GM23248 (cell line): ENCODE measurements around the gene MAP3K1. TPM values are rescaled to one million over a fixed set of nuclear protein-coding genes. Genes with fewer than 3 reads are reported as not detected.

Source experiments
- DNase-seq: peaks from one replicate; pipeline ENCODE4 v3.0.0-alpha.2; 2015
- H2AFZ ChIP-seq: fragments of 200-600 bp; sonication (generic); 2 replicates; pipeline ENCODE4 v1.6.1; 2016; ENCODE audit warnings: antibody characterized with exemption
- H3F3A ChIP-seq: fragments of 200-600 bp; sonication (generic); 2 replicates; pipeline ENCODE4 v1.6.1; 2016; ENCODE audit warnings: mild to moderate bottlenecking, antibody characterized with exemption, mixed run types; ENCODE audit not compliant: insufficient read depth
- H3K27ac ChIP-seq: fragments of 200-600 bp; sonication (generic); 2 replicates; pipeline ENCODE4 v1.5.1; 2016; ENCODE audit warnings: mild to moderate bottlenecking
- H3K27me3 ChIP-seq: fragments of 200-600 bp; sonication (generic); replicated peaks from 2 replicates; pipeline ENCODE4 v1.6.1; 2016; ENCODE audit warnings: mild to moderate bottlenecking; ENCODE audit not compliant: insufficient read depth
- H3K36me3 ChIP-seq: fragments of 200-600 bp; sonication (generic); 2 replicates; pipeline ENCODE4 v1.6.1; 2016; ENCODE audit warnings: low read depth, mild to moderate bottlenecking
- H3K4me1 ChIP-seq: fragments of 200-600 bp; sonication (generic); 2 replicates; pipeline ENCODE4 v1.6.1; 2016; ENCODE audit warnings: mild to moderate bottlenecking; ENCODE audit not compliant: insufficient read depth
- H3K4me2 ChIP-seq: fragments of 200-600 bp; sonication (generic); one replicate; pipeline ENCODE4 v1.6.1; 2016; ENCODE audit warnings: mild to moderate bottlenecking; ENCODE audit not compliant: unreplicated experiment
- H3K4me3 ChIP-seq: fragments of 200-600 bp; sonication (generic); 2 replicates; pipeline ENCODE4 v1.5.1; 2016; ENCODE audit warnings: mild to moderate bottlenecking
- H3K79me2 ChIP-seq: fragments of 200-600 bp; sonication (generic); 2 replicates; pipeline ENCODE4 v1.6.1; 2016; ENCODE audit warnings: mild to moderate bottlenecking; ENCODE audit not compliant: insufficient read depth
- H3K9ac ChIP-seq: fragments of 200-600 bp; sonication (generic); 2 replicates; pipeline ENCODE4 v1.6.1; 2016; ENCODE audit warnings: mild to moderate bottlenecking
- H3K9me2 ChIP-seq: fragments of 200-600 bp; sonication (generic); 2 replicates; pipeline ENCODE4 v1.6.1; 2016; ENCODE audit warnings: mixed run types, mild to moderate bottlenecking, moderate library complexity; ENCODE audit not compliant: insufficient read depth
- H3K9me3 ChIP-seq: fragments of 200-600 bp; sonication (generic); one replicate; pipeline ENCODE4 v1.6.1; 2017; ENCODE audit warnings: low read depth
- H4K20me1 ChIP-seq: fragments of 200-600 bp; sonication (generic); 2 replicates; pipeline ENCODE4 v1.6.0; 2016; ENCODE audit not compliant: insufficient read depth
- EZH2 ChIP-seq: fragments of 200-600 bp; sonication (generic); IDR thresholded peaks from 2 replicates; pipeline ENCODE4 v1.6.1; 2018; ENCODE audit warnings: antibody characterized with exemption, mild to moderate bottlenecking; ENCODE audit not compliant: insufficient read depth, poor library complexity, severe bottlenecking
- EZH2phosphoT487 ChIP-seq: fragments of 200-600 bp; sonication (generic); IDR thresholded peaks from 2 replicates; pipeline ENCODE4 v1.6.1; 2018; ENCODE audit warnings: antibody characterized with exemption, moderate library complexity, mild to moderate bottlenecking, low read depth; ENCODE audit not compliant: insufficient read depth
- WGBS, 2 experiments: methylation state at CpG; one replicate each; pipeline ENCODE4 v1.1.6; 2015 to 2017; ENCODE audit warnings: low lambda C conversion rate in 2 of 2, low coverage in 1 of 2; ENCODE audit errors: missing lambda C conversion rate in 2 of 2; 5-methylcytosine and 5-hydroxymethylcytosine counted together
- in situ Hi-C: fragments of 300-500 bp; cut with MboI; formaldehyde crosslinking; loops from 2 replicates; pipeline ENCODE4 v1.15.0; 2020
- polyA plus RNA-seq: library from polyadenylated mRNA; unstranded; fragments of >200 nt; fragmentation: Nextera tagmentation; extraction: Ambion mirVana; gene quantifications from 2 replicates; pipeline ENCODE4 v1.2.1, GENCODE V29; 2016
- total RNA-seq: library from RNA; depleted of rRNA; stranded (reverse); fragments of >200 nt; shearing (Covaris generic); gene quantifications from 2 replicates; pipeline ENCODE4 v1.2.3, GENCODE V29; 2014

Gene MAP3K1
- total and polyA plus RNA-seq, 2 experiments from 2014 or later = 1.8 to 4.6 TPM

DNA sequence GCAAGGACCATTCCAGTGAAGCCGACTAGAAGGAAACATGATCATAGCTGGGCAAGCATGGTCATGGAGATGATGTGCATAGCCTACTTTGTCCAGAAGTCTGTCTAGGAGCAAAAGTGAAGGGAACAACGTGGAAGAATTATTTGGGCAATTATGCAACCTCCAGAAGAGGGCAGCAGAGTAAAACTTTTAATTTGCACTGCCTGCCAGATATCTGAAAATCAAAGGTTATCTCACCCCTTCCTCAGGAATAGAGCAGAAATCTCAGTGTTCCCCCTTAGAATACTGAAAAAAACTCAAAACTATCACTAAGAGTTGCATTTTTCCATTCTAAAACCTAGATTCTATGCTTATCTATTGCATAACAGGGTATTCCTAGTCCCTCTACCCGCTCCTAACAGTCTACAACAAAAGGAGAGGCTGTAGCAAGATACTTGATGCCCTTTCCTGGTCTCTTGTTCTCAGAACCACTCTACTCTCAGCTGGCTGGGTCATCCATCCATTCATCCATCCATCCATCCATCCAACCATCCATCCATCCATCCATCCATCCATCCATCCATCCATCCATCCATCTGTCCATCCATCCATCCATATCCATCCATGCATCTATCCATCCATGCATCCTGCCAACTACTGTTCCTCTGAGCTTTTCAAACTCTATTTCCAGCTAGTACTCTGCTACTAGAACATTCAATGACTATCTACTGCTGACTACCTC lies 85.7 kb downstream of the MAP3K1 start:
- H3K4me2 ChIP-seq = peak overlapping the region; percentile 88
- H3K9me3 ChIP-seq = no peaks in the 10 kb centered on the region
- H2AFZ ChIP-seq = peak overlapping the region; percentile 67; the same call in 1 of the 2 replicates
- H3K4me1 ChIP-seq = peaks cover 4% of the 10 kb centered on the region; the same call in 1 of the 2 replicates
- no peaks in the 10 kb centered on the region for H3K36me3 ChIP-seq
- no peaks in the 10 kb centered on the region for H3K27me3 ChIP-seq
- H3K27ac ChIP-seq = no peak overlapping the region
- peak; percentile 64 for DNase-seq
- H3K79me2 ChIP-seq = no peaks in the 10 kb centered on the region
- H4K20me1 ChIP-seq = no peaks in the 10 kb centered on the region
- H3K9ac ChIP-seq = 0 out of 2 replicates have a peak overlapping the region, but pooled peaks have one; percentile 15
- H3K9me2 ChIP-seq = no peaks in the 10 kb centered on the region
- TF ChIP-seq EZH2 = no peak
- no peak for TF ChIP-seq EZH2phosphoT487
- peak overlapping the region; percentile 52 for H3K4me3 ChIP-seq
- 31 to 34% methylated on average over 3 of the region's 3 CpGs for WGBS, 2 experiments
- H3F3A ChIP-seq = 0 out of 2 replicates have a peak, but pooled peaks cover 5% of the 10 kb centered on the region
- in situ Hi-C loops = loop anchor here (25.0 kb wide), 1 partner anchor 1561 kb away; the partner anchor contains the start of gene PLK2

- H3K27me3 ChIP-seq = 0 out of 2 replicates have a peak, but pooled peaks cover 6% of the 10 kb centered on the region
- H3K36me3 ChIP-seq = no peaks in the 10 kb centered on the region
- no peaks in the 10 kb centered on the region for H4K20me1 ChIP-seq
- peak overlapping the region; percentile 88 for H3K9ac ChIP-seq
- H3F3A ChIP-seq = peaks cover 23% of the 10 kb centered on the region
- WGBS, 2 experiments = 1 to 2% methylated on average over 19 of the region's 19 CpGs
- no peak for TF ChIP-seq EZH2phosphoT487
- no peak for TF ChIP-seq EZH2
- in situ Hi-C loops = loop anchor here (25.0 kb wide), 1 partner anchor 1553 kb away; the partner anchor contains the start of gene PLK2
- H2AFZ ChIP-seq = peak overlapping the region; percentile 100
- no peaks in the 10 kb centered on the region for H3K79me2 ChIP-seq
- H3K27ac ChIP-seq = peak overlapping the region; percentile 89
- H3K9me2 ChIP-seq = no peaks in the 10 kb centered on the region
- peak overlapping the region; percentile 82 for H3K4me3 ChIP-seq
- DNase-seq = no peak
- H3K4me1 ChIP-seq = peaks cover 5% of the 10 kb centered on the region; the same call in 1 of the 2 replicates
- H3K9me3 ChIP-seq = no peaks in the 10 kb centered on the region
- H3K4me2 ChIP-seq = peak overlapping the region; percentile 95
Measured at GRCh38 chr5:56908942-56909293, 93.6 kb downstream of the MAP3K1 start.

DNA sequence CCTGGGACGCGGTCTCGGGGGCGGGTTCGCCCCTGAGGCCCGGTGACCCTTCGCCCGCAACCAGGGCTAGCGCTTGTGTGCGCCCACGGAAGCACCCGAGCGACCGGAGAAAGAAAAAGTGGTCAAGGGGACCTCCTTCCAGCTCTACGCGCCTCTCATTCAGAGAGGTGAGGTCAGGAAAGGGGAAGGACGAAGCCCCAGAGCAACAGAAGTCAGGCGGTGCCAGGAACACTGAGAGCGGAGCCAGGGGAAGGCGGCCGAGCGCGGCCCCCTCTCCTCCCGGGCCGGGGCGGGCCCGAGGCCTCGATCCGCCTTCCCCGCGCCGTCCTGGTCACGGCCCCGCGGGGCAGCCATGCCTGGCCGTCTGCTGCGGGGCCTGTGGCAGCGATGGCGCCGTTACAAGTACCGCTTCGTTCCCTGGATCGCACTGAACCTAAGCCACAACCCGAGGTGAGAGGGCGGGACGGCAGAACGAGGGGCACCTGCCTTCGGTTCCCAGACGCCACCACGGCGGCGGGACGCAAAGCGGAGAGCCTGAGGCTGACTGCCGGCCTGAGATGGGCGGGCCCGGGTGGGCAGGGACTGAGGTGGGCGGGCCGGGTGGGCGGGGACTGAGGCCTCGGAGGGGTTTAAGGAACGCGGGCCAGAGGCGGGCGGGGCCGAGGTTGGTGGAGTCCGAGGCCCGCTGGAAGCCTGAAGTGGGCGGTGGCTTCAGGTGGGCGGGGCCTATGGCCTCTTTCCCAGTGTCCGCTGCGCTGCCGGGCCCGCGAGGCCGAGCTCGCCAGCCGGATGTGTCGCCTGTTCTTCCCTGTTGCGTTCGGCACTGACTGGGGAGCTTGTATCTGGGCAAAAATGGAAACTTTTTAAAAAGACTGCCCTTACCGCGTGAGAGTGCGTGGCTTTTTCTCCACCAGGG lies 94.2 kb downstream of the MAP3K1 start, which contains the start of gene SETD9:
SETD9 (plus strand) TSS at position 303 of the 916 bp plus-strand sequence; CDS start at position 353, 50 bp downstream.
- no peaks in the 10 kb centered on the region for H3K79me2 ChIP-seq
- peak; percentile 99 for DNase-seq
- no peaks in the 10 kb centered on the region for H3K36me3 ChIP-seq
- WGBS, 2 experiments = 1 to 2% methylated on average over 61 to 81 of the region's 84 CpGs
- peaks cover 23% of the 10 kb centered on the region for H3F3A ChIP-seq
- H3K4me1 ChIP-seq = peaks cover 5% of the 10 kb centered on the region; the same call in 1 of the 2 replicates
- H3K4me3 ChIP-seq = peak within 1 kb of the TSS; percentile 85
- H3K4me2 ChIP-seq = peak within 1 kb of the TSS; percentile 95
- peak within 1 kb of the TSS; percentile 100 for H2AFZ ChIP-seq
- 0 out of 2 replicates have a peak, but pooled peaks cover 6% of the 10 kb centered on the region for H3K27me3 ChIP-seq
- in situ Hi-C loops = loop anchor here (25.0 kb wide), 1 partner anchor 1553 kb away; the partner anchor contains the start of gene PLK2
- TF ChIP-seq EZH2 (no peak), EZH2phosphoT487 (no peak)
- H3K9me3 ChIP-seq = no peaks in the 10 kb centered on the region
- no peaks in the 10 kb centered on the region for H4K20me1 ChIP-seq
- H3K9me2 ChIP-seq = no peaks in the 10 kb centered on the region
- peak within 1 kb of the TSS; percentile 95 for H3K27ac ChIP-seq
- peak within 1 kb of the TSS; percentile 95 for H3K9ac ChIP-seq
